Skeletal muscle satellite cell (primary cell): Measurements from ENCODE around the gene TSPAN32.

Source experiments
- H3K27me3 ChIP-seq: 2 replicates; pipeline ENCODE4 v1.7.0; 2013; ENCODE audit warnings: low read length; ENCODE audit not compliant: control insufficient read depth, insufficient read depth
- H3K36me3 ChIP-seq: 2 replicates; pipeline ENCODE4 v1.7.0; 2013; ENCODE audit warnings: mild to moderate bottlenecking, control low read depth, low read length; ENCODE audit not compliant: insufficient read depth
- H3K4me1 ChIP-seq: 2 replicates; pipeline ENCODE4 v1.7.0; 2013; ENCODE audit warnings: low read length; ENCODE audit not compliant: control insufficient read depth, insufficient read depth
- H3K4me2 ChIP-seq: 2 replicates; pipeline ENCODE4 v1.7.0; 2013; ENCODE audit warnings: mild to moderate bottlenecking, low read length
- H3K4me3 ChIP-seq: 2 replicates; pipeline ENCODE4 v1.7.0; 2013; ENCODE audit warnings: low read length
- H3K9ac ChIP-seq: 2 replicates; pipeline ENCODE4 v1.7.0; 2013; ENCODE audit warnings: mild to moderate bottlenecking, low read depth, low read length, moderate library complexity
- H3K9me3 ChIP-seq: replicated peaks from 2 replicates; pipeline ENCODE4 v1.7.0; 2013; ENCODE audit warnings: mild to moderate bottlenecking, control low read depth, low read length

TSPAN32 gene

DNA sequence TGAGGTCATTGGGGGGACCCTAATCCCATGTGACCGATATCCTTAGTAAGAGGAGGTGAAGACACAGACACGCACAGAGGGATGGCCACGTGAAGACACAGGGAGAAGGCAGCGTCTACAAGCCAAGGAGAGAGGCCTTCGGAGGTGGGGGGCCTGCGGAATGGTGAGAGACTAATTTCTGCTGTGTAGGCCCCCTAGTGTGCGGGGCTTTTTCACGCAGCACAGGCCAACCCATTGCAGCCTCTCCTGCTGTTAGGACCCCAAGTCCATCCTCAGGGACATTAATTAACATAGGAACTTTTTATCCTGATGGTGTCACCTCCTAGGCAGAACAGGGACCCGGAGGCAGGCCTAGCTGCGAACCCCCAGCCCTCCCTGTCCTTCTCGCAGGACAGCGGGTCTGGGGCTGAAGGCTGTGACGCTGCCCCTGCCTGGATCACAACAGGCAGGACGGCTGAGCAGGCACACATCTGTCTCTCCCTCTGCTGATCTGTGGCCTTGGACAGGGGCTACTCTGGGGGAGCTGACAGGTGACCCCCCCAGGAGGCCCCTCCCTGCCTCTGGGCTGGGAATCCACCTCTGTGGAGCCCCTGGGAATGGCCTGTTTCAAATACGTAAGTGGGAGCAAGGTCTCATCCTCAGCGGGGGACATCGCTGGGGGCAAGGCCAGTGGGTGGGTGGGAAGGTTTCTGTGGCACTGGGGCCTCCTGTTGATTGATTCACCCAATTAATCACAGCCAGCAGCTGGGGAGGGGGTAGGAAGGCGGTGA is 39.3 kb upstream of the TSPAN32 start:
- Histone ChIP-seq H3K36me3 (no peaks in the 10 kb centered on the region), H3K27me3 (peaks cover 72% of the 10 kb centered on the region), H3K9me3 (no peaks in the 10 kb centered on the region), H3K9ac (no peak overlapping the region), H3K4me3 (no peak overlapping the region), H3K4me1 (no peaks in the 10 kb centered on the region), H3K4me2 (no peak overlapping the region)

DNA sequence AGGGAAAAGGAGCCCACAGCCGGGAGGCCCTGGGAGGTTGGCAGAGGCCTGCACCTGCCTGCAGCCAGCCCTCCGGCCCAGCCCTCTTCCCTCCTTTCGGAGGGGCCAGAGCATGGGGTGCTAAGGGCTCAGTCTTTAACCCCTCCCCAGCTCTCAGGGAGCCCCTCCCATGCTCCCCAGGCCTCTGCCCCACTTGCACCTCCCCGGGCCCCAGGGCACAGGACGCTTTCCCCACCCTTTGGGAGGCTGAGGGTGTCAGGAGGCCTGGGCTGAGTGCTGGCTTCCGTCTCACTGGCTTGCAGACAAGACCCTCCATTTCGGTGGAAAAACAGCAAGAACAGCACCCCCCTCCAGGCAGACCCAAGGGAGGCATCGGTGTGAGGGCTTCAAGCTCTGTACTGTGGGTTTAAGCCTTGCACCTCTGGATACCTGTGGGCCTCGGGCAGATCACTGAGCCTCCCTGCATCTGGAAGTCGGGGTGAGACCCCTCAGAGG is 38.7 kb upstream of the TSPAN32 start:
- H3K9ac ChIP-seq = no peak overlapping the region
- peaks cover 78% of the 10 kb centered on the region for H3K27me3 ChIP-seq
- H3K4me1 ChIP-seq = no peaks in the 10 kb centered on the region
- H3K9me3 ChIP-seq = no peaks in the 10 kb centered on the region
- no peaks in the 10 kb centered on the region for H3K36me3 ChIP-seq
- H3K4me2 ChIP-seq = no peak overlapping the region
- H3K4me3 ChIP-seq = no peak overlapping the region

DNA sequence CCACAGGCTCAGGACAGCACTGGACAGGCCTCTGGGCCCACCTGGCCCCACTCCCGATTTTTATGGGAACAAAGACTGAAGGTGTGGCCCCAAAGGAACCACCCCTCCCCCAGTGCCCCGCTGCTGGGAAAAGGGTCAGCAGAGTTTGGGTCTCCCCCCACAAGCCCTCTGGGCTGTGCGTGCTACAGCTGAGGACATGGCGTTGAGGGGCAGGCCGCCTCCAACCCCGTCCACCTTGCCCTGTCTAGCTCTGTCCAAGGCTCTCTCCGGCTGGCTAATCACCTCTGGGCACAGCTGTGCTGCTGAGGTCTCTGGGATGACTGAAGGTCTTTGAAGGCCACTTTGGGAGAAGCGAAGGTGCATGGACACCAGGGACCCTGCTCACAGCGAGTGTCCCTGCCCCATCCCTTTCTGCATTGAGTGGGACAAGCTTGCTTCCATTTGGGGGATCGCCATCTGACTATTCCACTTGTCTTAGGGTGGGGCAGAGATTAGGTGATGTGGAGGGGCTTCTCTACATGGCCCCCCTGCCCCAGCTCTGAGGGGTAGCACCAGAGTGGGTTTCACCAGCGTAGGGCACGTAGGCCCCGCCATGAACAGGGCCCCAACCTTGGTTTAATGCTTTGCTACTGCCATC is 38.0 kb upstream of the TSPAN32 start:
- H3K36me3 ChIP-seq = no peaks in the 10 kb centered on the region
- no peak overlapping the region for H3K4me3 ChIP-seq
- no peaks in the 10 kb centered on the region for H3K9me3 ChIP-seq
- H3K4me1 ChIP-seq = no peaks in the 10 kb centered on the region
- H3K9ac ChIP-seq = no peak overlapping the region
- peaks cover 78% of the 10 kb centered on the region for H3K27me3 ChIP-seq
- H3K4me2 ChIP-seq = no peak overlapping the region

DNA sequence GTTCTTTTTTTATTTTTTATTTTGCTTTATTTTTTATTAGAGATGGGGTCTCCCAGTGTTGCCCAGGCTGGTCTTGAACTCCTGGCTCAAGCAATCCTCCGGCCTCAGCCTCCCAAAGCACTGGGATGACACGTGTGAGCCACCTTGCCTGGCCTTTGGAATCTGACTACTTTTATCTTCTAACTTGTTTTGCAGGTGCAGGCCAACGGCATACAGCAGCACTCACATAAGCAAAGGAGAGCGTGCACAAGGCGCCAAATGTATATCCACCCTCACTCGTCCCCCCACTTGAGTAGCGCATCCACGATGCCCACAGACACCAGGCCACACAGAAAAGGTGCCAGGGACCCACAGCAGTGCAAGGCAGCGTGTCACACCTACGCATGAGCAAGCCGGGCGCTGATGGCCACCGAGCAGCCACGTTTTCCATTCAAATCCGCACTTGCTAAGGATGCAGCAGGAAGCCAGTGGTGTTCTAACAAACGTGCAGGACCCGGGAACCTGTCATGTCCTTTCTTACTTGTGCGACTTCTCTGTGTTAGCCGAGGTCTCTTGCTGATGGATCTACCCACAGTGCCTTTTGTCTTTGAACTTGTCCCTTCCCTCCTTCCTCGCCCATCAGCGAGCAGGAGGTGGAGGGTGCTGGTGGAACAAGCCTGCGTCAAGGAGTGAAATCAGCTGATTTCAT is 37.3 kb upstream of the TSPAN32 start:
- Histone ChIP-seq H3K9ac (no peak overlapping the region), H3K36me3 (no peaks in the 10 kb centered on the region), H3K4me2 (no peak overlapping the region), H3K4me3 (no peak overlapping the region), H3K4me1 (no peaks in the 10 kb centered on the region), H3K27me3 (peaks cover 76% of the 10 kb centered on the region), H3K9me3 (no peaks in the 10 kb centered on the region)

DNA sequence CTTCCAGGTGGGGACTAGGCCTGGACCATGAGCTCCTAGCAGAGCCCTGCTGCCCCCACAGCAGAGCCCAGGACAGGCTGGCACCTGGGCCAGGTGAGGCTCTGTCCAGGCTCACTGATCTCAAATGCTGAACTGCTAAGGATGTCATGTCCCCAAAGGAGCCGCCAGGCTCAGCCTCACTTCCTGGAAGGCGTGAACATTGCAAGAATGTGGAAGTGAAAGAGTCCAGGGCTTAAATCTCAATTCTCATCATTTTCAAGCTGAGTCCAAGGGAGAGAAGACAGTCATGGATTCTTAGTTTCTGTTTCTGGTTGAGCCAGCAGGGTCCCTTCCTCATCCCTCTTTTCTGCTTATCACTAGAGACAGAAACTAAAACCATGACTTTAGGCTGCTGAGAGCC is 36.4 kb upstream of the TSPAN32 start:
- Histone ChIP-seq H3K9ac (no peak overlapping the region), H3K27me3 (peaks cover 75% of the 10 kb centered on the region), H3K9me3 (no peaks in the 10 kb centered on the region), H3K36me3 (no peaks in the 10 kb centered on the region), H3K4me3 (no peak overlapping the region), H3K4me1 (no peaks in the 10 kb centered on the region), H3K4me2 (no peak overlapping the region)

DNA sequence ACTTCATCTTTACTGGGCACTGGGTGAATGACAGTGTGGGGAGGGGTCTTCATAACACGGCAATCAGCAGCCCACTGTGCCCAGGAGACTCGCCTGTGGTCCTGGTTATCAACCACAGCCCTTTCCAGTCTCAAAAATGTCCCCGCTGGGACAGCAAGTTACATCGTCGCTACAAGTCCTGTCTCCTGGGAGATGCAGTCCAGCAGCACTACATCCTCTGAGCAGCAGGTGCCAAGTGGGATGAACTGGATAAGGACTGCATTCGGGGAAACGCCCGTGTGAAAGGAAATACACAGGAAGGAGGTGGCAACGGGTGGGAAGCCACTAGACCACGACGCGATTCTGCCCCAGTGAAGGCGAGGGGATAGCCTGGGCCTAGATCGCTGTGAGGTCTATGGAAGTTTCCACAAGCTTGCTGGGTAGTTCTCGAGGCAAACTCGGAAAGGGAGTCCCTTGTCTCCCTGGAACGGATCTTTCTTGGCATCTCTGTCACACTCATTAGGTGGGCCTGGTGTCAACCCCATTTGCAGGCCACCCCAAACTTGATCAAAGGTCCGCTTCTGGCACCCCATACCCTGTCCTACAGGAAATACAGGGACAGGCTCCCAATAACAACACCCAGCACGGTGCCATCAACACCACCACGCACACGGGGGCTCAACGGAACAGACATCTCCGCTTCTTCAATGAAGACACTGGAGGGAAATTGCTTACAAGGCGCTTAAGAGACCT is 35.8 kb upstream of the TSPAN32 start:
- H3K27me3 ChIP-seq = peaks cover 75% of the 10 kb centered on the region
- no peak overlapping the region for H3K4me2 ChIP-seq
- no peak overlapping the region for H3K9ac ChIP-seq
- H3K36me3 ChIP-seq = no peaks in the 10 kb centered on the region
- H3K9me3 ChIP-seq = no peaks in the 10 kb centered on the region
- no peaks in the 10 kb centered on the region for H3K4me1 ChIP-seq
- no peak overlapping the region for H3K4me3 ChIP-seq

DNA sequence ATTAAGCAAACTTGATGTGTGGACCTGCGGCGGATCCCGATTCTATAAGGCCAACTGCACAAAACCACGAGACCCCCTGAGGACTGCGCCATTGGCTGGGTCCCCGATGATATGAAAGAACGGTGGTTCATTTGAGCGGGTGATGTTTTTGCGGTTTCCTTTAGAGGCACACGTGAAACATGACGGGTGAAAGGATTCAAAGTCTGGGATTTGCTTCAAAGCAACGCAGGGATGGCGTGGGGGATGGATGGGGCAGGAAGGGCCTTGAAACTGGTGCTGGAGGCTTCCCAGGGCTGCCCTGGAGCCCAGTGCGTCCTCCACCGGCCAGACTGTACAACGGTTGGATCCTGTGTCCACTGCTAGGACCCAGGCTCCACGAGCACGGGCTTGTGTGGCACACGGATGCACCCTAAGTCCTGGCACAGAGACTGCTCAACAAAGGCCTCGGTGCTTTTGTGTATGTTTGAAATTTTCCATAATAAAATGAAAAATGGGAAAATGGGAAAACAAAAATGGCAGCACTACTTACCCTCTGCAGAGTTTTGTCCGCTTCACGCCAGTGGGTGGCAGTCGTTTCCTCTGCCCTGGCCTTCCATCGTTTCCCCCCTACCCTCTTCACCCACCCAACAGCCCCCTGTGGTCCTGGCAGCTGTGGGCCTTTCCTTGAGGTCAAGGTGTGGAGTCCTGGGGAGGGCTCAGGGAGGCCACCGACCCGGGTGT is 35.1 kb upstream of the TSPAN32 start:
- H3K4me2 ChIP-seq = no peak overlapping the region
- no peaks in the 10 kb centered on the region for H3K4me1 ChIP-seq
- H3K9ac ChIP-seq = no peak overlapping the region
- no peak overlapping the region for H3K4me3 ChIP-seq
- H3K9me3 ChIP-seq = no peaks in the 10 kb centered on the region
- H3K36me3 ChIP-seq = no peaks in the 10 kb centered on the region
- H3K27me3 ChIP-seq = peaks cover 72% of the 10 kb centered on the region

DNA sequence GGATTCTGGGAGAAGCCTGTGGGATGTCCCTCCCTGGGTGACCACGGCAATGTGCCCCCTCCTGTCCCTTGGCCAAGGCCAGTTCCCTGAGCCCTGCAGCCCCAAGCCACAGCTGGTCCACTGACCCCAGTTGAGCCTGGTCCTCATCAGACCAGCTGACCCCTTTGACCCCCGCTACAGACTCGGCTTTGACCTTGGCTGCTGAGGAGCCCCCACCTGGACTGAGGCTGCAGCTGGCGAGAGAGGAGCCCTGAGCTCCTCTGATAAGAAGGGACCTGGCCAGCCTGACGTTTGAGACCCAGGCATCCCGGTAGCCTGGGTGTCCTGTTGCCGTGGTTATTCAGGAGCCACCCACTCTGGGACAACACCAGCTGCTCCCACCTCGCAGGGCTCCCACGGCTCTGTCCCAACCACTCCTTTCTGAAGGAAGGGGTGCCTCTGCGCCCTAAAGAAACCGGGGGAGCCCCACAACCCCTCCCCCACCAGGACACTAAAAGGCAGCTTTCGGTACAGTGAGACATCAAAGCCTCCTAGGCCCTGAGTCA is 34.4 kb upstream of the TSPAN32 start:
- Histone ChIP-seq H3K4me2 (no peak overlapping the region), H3K27me3 (peaks cover 73% of the 10 kb centered on the region), H3K36me3 (no peaks in the 10 kb centered on the region), H3K9ac (no peak overlapping the region), H3K9me3 (no peaks in the 10 kb centered on the region), H3K4me3 (no peak overlapping the region), H3K4me1 (no peaks in the 10 kb centered on the region)

DNA sequence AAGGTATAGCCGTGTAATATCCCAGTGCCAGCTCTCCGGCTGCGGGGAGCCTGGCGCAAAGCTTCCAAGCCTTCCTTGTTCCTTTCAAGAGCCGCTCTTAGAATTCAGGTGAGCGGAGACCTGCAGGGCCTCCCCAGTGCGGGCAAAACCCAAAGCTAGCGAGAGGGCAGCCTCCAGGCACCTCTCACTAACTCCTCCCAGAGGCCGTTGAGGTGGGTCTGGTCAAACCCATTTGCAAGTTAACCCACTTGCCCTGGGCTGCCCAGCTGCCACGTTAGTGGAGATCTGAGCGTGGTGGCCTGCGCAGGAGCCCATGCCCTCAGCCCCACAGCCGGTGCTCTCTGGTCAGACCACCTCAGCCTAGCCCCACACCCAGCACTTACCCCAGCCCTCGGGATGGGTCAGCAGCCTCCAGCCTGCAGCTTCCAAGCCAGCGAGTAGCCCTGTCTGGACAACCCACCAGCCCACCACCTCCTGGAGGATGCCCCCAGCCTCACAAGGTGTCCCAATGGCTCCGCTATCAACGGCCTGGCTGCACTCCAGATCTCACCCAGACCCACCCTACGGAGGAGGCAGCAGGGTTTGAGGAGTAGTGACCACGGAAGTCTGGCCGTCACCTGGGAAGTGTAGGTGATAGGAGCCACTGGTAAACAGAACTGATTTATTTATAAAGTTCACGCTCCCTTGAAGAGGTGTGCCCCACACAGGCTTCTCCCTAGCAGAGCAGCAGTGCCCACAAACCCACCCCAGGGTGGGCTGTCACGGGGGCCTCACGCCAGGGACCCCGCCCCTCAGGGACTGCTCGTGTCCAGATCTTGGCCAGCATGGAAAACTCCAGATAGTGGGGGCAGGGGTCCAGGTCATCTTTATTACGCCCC is 33.7 kb upstream of the TSPAN32 start:
- no peak overlapping the region for H3K4me3 ChIP-seq
- no peaks in the 10 kb centered on the region for H3K36me3 ChIP-seq
- H3K9ac ChIP-seq = no peak overlapping the region
- H3K4me1 ChIP-seq = no peaks in the 10 kb centered on the region
- H3K4me2 ChIP-seq = no peak overlapping the region
- peaks cover 79% of the 10 kb centered on the region for H3K27me3 ChIP-seq
- no peaks in the 10 kb centered on the region for H3K9me3 ChIP-seq
